Mucosa of gallbladder (tissue), 1 donor: ENCODE results near the gene DUSP9. TPM values are rescaled to one million over a fixed set of nuclear protein-coding genes. Genes with fewer than 3 reads are reported as not detected.

Source experiments
- DNase-seq: peaks from one replicate; pipeline ENCODE4 v3.0.0-alpha.2; 2020; ENCODE audit warnings: low spot score
- total RNA-seq: library from RNA; stranded (reverse); gene quantifications from one replicate; pipeline ENCODE4 v1.2.1, GENCODE V29; 2021
- donor health status: DM: no; HTN: no; CAD: no.

DUSP9 gene
- total RNA-seq, 1 donor from 2014 or later: 0.12 TPM

- DNase-seq: no peak
Observed at GRCh38 chrX:153637121-153638040, 9.6 kb upstream of the DUSP9 start.

DNA sequence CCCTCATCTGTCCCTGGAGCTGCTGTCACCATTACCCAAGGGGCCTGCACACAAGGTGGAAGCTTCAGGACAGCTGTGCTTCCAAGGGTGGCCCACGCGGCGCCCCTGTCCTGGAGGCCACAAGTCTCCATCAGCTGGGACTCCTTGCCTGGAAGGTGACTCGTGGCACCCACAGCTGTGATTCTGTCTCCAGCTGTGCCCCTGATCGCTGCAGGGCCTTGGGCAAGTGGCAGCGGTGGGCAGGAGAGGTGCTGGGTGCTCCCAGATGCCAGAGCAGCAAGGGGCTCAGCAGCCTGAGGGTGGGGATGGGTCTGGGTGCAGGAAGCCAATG, 9.0 kb upstream of the DUSP9 start:
- no peak for DNase-seq

DNA sequence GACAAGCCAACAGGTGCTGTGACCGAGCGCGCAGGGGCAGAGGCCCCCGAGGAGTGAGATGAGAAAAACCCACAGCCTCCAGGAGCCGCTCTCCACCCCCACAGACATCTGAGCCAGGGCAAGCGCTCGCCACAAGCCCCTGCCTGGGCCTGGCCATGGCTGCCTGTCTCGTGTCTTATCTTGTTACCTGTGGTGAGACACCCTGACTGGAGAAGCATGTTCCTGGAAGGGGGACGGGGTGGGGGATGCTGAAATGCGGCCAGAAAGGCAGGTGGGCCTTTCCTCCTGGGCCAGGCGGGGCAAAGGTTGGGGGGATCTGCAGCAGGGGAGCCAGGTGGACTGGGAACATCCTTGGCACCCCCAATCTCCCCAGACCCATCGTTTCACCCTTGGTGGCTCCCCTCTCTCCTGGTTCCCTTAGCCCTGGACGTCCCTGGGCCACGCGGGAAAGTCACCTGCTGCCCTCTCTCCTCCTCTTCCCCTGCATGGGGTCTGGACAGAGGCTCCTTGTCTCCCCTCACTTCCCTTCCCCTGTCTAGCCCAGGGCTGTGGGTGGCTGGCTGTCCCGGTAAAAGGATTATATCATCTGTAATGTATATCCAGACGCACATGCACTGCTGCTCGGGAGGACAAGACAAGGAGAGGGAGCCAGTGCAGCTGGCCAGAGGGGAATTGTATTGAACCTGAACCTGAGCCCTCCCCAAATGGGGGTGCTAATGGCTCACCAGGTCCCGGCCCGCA, 8.4 kb upstream of the DUSP9 start:
- DNase-seq: no peak

- no peak for DNase-seq
Observed at GRCh38 chrX:153639177-153640044, 7.6 kb upstream of the DUSP9 start.

GRCh38 chrX:153640045-153640686, 6.8 kb upstream of the DUSP9 start:
- no peak for DNase-seq

DNA sequence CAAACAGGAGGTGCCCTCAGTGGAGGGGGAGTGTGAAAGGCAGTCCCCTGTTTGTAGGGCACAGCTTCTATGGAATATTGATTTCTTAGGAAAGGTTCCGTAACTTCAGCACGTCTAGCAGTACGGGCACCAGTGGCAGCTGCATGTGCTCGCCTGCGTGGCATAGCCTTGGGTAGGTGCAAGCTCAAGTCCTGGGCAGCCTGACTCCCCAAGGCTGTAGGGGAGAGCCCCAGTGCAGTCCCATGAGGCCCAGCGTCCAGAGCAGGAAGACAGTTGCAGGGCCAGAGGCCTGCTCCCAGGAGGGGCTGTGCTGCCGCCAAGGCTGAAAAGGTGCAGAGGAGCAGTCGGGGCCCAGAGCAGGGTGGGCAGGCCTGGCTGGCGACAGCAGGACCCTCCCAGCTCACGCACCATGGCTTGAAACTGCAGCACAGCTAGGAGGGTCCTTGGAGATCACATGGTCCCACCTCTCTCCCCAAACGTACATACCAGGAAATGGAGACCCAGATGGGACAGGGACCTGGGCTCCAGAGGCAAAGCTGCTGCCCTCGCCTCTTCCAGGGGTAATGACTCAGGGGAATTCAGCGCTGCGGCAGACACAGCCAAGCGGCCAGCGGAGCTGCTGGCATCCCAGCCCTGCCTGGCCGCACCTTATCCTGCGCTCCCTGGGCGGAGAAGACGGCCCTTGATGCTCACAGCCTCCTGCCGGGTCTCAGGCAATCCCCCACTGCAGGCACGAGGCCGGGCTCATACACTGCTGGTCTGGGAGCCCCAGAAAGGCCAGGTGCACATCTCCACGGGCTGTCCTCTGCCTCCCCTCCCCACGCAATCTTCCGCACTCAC, 6.0 kb upstream of the DUSP9 start:
- DNase-seq: no peak

- DNase-seq: no peak
Observed at GRCh38 chrX:153641627-153642026, 5.4 kb upstream of the DUSP9 start.

DNA sequence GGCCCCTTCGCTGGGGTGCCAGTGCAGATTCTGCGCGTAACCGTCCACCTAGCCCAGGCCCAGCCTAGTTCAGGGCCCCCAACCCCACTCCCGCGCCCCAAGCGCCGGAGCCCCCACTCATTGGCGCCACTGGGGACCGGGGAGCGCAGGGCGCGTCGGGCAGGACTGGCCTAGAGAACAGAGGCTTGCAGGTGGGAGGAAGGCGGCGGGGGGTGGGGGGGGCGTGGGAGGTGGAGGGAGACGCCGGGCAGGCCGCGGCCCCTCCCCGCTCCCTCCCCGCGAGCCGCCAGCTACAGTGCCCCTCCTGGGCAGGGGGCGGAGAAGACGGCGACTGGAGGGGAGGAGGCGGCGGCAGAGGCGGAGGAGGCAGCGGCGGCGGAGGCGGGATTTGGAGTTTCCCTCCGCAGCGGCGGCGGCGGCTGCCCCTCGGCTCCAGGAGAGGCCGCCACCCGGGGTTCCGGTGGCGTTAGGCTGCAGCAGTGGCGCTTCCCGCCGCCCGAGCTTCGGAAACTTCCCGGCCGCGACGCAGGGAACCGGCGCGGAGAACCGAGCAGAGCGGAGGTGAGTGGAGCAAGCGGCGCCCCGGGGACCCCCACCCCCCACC, 4.8 kb upstream of the DUSP9 start:
- no peak for DNase-seq

GRCh38 chrX:153642655-153643430, 4.2 kb upstream of the DUSP9 start:
- DNase-seq: no peak

DNA sequence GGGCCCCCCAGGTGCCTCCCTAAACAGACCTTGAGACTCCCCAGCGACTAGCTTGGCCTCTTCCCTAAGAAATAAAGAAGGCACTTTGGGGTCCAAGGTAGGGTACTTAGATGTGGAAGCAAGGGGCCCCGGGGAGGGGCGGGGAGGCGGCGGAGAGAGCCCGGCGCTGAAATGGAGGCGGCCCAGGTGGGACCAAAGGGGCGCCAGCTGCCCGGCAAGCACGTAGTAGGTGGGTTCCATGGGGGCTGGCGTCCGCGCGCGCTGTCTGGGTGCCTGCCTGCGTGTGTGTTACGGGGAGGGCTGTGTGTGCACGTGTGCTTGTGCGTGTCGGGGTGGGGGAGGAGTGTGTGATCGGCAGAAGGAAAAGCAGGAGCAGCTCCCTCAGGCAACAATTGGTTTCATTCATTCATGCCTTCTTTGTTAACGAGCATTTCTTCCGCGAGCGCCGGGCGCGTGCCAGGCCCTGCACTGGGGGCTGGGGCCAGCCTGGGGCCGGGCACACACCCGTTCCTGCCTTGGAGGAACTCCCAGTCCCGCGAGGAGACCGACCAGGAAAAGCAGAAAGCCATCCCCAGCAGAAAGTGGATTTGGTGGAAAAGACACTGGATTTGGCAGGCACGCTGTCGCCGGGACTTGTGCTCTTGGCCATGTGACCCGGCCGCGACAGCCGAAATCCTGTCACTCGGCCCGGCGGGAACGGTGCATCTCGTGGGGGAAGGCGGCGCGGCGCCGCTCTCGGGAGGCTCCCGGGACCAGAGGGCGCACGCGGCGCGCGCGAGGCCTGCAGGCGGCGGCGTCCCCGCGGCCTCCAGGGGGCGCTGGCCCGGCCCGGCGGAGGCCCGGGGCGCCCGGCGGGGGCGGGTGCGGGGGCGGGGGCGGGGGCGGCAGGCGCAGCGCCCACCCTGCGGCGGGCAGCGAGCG, 3.3 kb upstream of the DUSP9 start:
- no peak for DNase-seq

DNA sequence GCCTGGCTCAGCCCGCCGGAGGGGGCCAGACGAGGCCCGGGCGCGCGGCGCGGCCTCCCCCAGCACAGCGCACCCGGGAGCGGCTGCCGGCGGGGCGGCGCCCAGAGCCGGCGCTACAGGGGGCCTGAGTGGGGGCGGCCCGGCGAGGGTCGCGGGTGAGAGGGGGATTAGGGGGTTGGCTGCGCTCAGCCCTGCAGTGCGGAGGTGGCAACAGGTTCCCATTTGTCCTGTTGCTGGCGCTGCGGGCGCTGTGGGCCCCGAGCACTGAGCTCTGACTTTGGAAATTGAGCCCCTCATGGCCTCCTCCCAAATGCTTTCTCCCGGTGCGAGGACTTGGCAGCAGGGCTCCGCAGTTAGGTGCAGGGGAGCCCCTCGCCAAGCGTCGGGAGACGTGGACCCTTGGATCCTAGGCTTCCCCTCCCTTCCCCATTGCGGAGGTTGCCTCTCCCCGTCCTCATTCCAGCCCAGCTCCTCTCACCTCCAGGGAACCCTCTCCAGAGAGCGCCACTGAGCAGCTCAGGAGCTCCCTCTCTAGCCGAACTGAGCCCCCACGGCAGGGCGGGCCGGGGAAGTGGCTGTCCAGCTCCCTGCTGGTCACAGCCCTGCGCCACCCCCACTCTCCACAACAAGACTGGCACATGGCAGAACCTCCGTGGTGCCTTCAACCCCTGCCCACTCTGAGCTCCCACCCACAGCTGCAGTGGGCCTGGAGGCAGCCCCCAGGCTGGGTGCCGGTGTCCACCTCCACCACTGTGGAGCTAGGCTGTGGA, 2.5 kb upstream of the DUSP9 start:
- DNase-seq: no peak

DNA sequence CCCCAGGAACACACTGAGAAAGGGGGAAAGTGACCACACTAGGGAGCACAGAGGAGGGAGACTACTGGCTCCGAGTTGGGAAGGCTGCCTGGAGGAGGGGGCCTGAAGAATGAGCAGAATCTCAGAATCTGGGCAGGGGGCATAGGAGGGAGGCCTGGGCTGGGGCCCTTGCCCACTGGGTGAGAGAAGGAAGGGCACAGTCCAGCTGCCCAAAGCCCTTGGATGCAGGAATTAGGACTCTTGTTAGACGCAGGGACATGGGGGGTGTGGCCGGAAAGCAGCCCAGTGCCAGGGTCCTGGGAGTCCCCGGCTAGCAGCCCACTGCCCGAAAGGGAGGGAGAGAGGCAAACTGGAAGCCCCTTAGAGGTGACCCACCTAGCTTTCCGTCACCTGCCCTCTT, 1.9 kb upstream of the DUSP9 start:
- no peak for DNase-seq

DNA sequence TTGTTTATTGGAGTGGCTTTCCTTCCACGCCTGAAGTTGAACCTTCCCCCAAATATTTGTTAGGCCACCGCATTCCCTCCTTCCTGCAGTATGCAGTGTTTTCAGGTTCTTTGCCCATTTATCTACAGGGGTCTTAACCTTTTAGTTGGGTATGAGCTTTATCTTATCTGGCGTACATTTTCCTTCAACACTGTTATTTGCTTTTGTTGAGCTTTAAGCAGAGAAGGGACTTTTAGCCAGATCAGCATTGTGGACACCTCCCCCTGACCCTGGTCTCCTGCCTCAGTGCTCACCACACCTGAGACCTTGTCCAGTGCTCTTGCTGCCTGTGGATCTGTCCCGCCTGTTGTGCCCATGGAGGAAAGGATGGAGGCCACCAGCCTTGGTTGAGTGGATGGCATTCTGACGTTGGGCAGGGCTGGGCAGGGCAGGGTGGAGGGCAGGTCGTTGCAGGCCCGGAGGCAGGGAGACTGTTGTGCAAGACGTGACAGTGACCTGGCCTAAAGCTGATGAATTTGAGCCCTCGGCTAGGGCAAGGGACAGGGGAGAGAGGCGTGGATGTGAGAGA, 998 bp upstream of the DUSP9 start:
- no peak for DNase-seq

DNA sequence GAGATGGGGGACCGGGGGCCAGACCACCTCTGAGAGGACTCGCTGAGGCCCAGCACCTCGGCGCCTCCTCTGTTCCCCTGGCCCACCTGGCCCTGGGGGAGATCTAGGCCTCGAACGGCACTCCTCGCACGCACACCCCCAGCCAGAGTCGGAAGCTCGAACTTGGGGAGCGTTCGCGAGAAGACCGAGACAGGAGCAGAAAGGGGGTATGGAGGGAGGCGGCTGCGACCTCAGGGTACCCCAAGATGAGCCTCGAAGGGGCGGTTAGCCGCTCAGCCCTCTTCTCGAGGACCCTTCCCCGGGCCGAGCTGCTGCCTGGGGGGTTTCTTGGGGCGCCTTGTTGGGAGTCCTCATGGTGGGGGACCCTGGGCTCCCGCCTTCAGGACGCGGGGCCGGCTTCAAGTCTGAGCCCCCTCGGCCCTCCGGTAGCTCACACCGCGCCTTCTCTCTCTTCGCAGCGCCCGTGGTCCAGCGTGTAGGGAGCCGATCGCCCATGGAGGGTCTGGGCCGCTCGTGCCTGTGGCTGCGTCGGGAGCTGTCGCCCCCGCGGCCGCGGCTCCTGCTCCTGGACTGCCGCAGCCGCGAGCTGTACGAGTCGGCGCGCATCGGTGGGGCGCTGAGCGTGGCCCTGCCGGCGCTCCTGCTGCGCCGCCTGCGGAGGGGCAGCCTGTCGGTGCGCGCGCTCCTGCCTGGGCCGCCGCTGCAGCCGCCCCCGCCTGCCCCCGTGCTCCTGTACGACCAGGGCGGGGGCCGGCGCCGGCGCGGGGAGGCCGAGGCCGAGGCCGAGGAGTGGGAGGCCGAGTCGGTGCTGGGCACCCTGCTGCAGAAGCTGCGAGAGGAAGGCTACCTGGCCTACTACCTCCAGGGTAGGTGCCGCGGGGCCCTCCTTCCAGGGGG, 706 bp downstream of the DUSP9 start:
- DNase-seq: no peak

DNA sequence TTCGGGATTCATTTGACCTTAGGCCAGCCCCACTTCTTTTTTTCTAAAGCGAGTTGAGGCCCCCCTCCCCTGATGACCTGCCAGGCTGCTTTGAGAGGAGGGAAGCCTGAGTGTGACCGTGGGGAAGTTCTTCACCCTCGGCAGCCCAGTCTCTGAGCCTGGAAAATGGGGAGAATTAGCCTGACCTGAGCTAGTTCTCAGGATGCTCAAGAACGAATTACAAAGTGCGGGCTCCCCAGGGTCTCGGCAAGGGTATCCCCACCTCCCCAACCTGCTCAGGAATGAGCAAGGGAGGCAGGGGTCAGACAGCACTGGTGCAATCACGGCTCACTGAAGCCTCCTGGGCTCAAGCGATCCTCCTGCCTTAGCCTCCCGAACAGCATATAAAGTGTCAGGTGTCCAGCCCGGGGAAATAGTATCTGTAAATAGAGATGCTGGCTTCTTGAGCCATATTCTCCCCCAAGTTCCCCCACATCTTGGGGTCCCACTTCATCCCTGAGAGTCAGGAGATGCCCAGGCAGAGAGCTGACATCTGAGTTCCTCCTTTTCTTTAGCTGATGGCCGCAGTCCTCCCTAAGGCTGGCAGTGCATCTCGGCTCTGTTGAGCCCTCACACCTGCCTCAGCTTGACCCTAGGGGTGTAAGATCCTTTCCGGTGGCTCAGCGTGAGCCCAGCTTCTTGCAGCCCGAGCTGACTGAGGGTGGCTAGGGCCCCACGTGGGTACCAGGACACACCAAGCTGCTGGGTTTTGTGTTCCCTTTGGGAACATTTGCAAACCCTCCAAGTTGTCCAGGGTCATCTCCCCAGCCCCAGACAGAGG, 1.6 kb downstream of the DUSP9 start:
- no peak for DNase-seq
